ENCODE data around the gene PKNOX2.

The PKNOX2 gene

GRCh38 chr11:125360066-125360465 lies 195.5 kb downstream of the PKNOX2 start:
- no peak for DNase-seq (ENCODE audit: low spot score)

GRCh38 chr11:125364121-125364826 lies 199.7 kb downstream of the PKNOX2 start:
- DNase-seq (ENCODE audit: low spot score), result no peak

DNA sequence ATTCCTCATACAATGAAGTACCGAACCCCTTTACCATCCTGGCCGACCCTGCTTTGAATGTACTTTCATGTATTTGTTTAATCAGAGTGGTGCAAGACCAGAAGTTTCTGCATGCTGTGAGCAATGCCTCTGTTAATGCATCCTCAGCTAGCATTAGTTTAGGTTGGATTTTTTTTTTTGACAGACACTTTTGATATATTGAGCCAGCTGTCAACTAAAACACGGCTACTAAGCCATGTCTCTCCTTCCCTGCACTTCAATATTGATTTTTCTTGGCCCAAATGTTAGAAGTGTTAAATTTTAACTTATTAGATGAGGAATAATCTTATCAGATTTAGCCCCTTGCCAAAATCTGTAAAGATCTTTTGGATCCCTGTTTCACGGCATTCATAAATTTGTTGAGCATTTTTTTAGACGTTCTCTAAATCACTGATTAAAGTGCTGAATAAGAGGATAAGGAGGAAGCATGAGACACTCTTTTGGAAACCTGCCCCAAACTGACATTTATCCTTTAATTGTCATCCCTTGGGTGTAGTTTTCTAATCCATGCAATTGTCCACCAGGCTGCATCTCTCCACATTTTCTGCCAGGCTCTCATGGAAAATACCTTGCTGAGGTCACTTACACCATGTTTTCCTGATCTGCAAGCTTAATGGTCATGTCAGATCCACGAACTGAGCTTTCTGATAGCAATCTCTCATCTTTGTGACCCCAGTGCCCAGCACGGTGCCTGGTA lies 200.8 kb downstream of the PKNOX2 start:
- no peak for DNase-seq (ENCODE audit: low spot score)

DNA sequence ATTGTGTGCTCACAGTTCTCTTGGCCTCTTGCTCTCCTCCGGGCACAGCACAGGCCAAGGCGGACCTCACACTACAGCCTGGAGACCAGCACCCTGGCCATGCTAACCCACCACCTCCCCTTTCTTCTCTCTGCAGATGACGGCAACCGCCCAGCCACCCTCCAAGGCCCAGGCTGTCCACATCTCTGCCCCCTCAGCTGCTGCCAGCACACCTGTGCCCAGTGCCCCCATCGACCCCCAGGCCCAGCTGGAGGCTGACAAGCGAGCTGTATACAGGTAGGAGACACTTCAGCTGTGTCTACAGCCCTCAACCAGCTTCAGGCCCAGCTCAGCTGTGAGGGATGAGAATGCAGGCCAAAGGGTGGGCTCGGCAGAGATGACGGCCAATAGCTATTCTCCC lies 203.2 kb downstream of the PKNOX2 start:
- no peak for DNase-seq (ENCODE audit: low spot score)

DNA sequence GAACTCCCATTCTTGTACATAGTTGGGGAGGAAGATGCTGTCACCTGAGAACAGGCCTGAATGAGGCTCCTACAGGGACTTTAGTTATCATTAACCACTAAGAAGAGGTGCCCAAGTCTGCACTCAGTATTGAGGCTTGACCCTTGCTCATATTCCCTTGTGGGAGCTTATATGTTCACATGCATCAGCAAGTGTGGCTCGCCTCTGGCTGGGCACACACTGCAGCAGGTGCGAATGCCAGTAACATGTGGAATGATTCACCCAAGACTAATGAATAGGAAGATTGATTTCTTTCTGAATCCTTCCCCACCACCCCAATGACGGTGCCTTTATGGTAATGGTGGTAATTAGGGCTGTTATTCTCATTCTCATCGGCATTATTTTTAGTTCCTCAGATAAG lies 204.2 kb downstream of the PKNOX2 start:
- no peak for DNase-seq (ENCODE audit: low spot score)

GRCh38 chr11:125369808-125370207 lies 205.3 kb downstream of the PKNOX2 start:
- no peak for DNase-seq (ENCODE audit: low spot score)

GRCh38 chr11:125370561-125371389 lies 206.2 kb downstream of the PKNOX2 start:
- no peak for DNase-seq (ENCODE audit: low spot score)

- no peak for DNase-seq (ENCODE audit: low spot score)
Observed at GRCh38 chr11:125371431-125371935, 206.9 kb downstream of the PKNOX2 start.

DNA sequence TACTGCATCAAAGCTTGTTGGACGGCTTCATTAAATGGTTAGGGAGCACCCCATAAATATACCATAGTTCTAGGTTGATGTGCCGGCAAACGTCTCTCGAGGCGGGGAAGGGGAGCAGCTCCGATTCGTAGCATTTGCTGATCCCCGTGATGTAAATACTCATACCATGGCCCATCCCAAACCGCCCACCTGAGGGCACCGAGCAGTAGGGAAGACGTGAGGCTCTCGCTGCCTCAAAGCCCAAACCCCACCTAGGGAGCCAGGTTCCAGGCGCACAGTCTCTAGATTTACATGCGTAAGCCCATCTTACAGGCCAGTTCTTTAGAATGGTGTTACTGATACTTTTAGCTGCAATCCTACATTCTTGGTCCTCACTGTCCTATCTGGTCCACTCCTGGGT lies 207.5 kb downstream of the PKNOX2 start:
- no peak for DNase-seq (ENCODE audit: low spot score)

GRCh38 chr11:125372911-125373310 lies 208.4 kb downstream of the PKNOX2 start:
- no peak for DNase-seq (ENCODE audit: low spot score)

GRCh38 chr11:125373426-125374391 lies 209.2 kb downstream of the PKNOX2 start:
- DNase-seq (ENCODE audit: low spot score), result no peak

GRCh38 chr11:125374398-125374797 lies 209.8 kb downstream of the PKNOX2 start:
- no peak for DNase-seq (ENCODE audit: low spot score)

- no peak for DNase-seq (ENCODE audit: low spot score)
Observed at GRCh38 chr11:125375146-125375545, 210.6 kb downstream of the PKNOX2 start.

DNA sequence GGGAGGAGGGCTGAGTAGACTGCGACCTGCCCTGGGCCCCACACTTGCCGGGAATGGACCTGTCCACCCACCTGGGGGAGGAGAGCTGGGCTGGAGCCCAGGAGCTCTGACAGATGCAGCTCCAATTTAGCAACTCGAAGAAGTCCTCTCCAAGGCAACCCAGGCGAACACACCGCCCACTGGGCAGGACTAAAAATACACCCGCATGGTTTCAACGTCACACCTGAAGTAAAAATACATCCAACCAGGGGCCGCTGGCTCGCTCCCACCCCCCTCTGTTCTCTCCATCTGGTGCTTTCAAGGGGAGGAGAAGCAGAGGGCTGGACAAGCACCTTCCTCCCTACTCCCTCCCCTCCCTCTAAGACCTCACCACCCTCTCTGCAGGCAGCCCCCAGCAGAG lies 211.6 kb downstream of the PKNOX2 start:
- no peak for DNase-seq (ENCODE audit: low spot score)

DNA sequence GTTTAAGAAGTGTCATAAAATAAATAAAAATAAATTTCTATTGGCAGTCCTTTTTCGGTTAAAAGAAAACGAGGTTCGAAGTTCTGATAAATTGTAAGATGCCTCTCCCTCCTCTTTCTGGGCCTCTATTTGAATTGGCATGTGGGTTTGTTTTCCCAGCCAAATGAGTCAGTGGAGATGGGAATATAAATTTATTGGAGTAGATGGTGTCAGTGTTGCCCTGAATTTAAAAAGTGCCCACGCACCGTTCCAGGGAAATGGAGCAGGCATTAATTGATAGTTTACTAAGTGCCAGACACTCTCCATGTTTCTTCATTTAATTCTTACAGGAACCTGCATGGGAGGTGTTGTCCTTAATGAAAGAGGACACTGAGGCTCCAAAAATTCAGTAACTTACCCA lies 212.3 kb downstream of the PKNOX2 start:
- no peak for DNase-seq (ENCODE audit: low spot score)

- no peak for DNase-seq (ENCODE audit: low spot score)
Observed at GRCh38 chr11:125378083-125378482, 213.5 kb downstream of the PKNOX2 start.

DNA sequence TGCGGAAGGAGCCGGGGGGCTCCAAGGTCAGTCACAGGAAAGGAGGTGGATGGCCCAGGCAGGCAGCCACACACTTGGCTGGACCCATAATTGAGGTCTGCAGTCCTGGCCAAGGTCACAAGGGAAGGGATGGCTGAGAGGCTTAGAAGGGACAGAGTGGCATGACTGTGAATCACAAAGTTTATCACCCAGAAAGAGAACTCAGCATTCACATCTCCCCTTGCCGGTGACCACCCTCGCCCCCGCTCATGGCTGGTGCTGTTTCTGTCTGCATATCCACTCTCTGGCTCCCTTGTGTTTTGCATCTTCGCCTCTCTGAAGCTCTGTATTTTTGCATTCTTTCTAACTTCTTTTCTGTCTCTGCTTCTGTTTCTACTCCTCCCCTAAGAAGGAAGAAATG lies 214.0 kb downstream of the PKNOX2 start:
- DNase-seq (ENCODE audit: low spot score), result no peak

- DNase-seq (ENCODE audit: low spot score), result no peak
Observed at GRCh38 chr11:125379565-125379964, 215.0 kb downstream of the PKNOX2 start.

- DNase-seq (ENCODE audit: low spot score), result no peak
Observed at GRCh38 chr11:125379981-125380380, 215.4 kb downstream of the PKNOX2 start.

DNA sequence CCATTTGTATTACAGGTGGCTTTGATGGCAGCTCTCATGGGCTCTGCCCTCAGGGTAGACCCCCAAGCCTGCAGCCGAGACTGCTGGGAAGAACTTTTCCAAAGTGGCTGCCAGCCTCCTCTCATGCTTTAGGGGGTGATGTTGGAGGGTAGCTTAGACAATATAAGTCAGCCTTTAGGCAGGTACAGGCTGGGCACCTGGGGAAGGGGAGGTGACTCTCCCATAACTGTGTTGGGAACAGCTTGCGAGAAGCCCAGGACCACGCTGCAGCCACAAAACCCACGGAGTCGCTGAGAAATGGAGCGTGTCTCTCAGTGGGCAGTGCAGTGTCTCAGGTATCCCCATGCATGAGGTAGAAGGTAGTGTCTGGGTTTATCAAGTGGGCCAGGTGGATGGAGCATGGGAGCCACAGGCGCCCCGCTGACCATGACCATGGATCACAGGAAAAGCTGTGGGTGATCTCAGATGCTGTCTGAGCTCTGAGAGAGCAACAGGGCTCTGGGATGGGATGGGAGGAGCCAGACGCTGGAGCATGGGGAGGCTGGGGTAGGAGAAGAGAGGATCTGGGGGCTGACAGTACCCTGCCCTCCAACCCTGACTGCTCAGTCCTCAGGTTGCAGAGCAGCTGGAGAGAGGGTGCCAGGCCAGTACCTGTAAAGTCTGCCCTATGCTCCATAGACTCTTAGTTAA lies 216.3 kb downstream of the PKNOX2 start:
- DNase-seq (ENCODE audit: low spot score), result no peak

DNA sequence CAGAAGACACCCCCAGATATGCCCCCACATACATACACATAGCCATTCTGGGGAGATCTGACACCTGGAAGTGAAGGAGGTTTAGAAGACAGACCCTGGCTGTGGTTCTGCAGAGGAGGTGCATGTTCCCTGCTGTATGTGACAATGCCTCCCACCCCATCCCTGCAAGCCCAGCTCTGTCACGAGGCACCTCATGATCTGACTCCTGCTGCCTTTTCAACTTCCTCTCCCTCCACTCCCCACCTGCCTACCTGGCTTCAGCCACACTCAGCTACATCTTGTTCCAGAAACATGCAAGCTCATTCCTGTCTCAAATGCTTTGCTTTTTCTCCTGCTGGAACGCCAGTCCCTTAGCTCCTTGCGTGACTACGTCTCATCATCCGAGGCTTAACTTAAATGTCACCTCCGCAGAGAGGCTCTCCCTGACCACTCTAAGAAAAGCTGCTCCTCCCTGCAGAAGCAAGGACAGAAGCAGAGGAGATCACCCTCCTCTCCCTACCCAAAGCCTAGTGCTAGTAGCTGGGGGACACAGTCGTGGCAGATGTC lies 217.0 kb downstream of the PKNOX2 start:
- DNase-seq (ENCODE audit: low spot score), result no peak
